Retinal pigment epithelial cell (primary cell): ENCODE measurements around the gene FPGS.

Experiments
- DNase-seq: peaks from one replicate; pipeline ENCODE4 v3.0.0-alpha.2; 2010; ENCODE audit warnings: low read depth
- H3K4me3 ChIP-seq: 2 replicates; pipeline ENCODE4 v1.5.1; 2011; ENCODE audit warnings: mild to moderate bottlenecking, low read length, control low read depth, moderate library complexity
- TF ChIP-seq, protein P1 (sequence below): conservative IDR thresholded peaks from 2 replicates; pipeline ENCODE4 v1.5.1; 2011; ENCODE audit warnings: low read depth, low read length, control low read depth, inconsistent platforms

FPGS gene

DNA sequence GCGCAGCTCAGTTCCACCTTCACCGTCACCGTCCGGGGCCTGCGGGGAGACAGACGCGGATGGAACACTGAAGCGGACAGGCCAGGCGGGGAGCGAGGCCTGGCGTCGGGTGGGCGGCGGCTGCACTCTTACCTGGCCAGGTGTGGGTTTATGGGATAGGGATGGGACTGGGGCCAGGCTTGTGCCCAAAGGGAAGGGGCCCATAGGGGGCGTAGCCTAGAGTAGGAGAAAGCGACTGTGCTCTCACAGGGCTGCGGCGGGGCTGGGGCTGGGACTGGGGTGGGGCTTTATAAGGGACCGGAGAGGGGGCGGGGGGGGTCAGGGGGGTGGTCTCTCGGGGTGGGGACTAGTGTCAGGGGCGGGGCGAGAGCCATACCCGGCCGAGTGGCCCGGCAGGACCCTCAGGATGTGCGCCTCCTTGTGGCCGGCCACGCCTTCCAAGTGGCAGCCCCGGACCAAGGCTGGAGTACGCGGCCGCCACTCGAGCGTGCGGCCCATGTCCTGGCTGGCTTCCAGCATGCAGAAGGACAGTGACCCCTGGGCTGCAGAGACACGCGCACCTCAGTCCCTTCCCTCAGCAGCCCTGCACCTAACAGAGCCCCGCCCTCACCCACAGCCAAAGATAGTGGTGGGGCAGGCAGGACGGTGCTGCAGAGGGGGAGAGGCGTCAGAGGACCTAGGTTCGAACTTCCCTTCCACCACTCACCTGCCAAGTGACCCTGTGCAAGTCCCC, 22.8 kb downstream of the FPGS start:
- TF ChIP-seq, protein P1, sequence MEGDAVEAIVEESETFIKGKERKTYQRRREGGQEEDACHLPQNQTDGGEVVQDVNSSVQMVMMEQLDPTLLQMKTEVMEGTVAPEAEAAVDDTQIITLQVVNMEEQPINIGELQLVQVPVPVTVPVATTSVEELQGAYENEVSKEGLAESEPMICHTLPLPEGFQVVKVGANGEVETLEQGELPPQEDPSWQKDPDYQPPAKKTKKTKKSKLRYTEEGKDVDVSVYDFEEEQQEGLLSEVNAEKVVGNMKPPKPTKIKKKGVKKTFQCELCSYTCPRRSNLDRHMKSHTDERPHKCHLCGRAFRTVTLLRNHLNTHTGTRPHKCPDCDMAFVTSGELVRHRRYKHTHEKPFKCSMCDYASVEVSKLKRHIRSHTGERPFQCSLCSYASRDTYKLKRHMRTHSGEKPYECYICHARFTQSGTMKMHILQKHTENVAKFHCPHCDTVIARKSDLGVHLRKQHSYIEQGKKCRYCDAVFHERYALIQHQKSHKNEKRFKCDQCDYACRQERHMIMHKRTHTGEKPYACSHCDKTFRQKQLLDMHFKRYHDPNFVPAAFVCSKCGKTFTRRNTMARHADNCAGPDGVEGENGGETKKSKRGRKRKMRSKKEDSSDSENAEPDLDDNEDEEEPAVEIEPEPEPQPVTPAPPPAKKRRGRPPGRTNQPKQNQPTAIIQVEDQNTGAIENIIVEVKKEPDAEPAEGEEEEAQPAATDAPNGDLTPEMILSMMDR, result peak; percentile 57
- no peak for DNase-seq
- H3K4me3 ChIP-seq, result no peak overlapping the region

DNA sequence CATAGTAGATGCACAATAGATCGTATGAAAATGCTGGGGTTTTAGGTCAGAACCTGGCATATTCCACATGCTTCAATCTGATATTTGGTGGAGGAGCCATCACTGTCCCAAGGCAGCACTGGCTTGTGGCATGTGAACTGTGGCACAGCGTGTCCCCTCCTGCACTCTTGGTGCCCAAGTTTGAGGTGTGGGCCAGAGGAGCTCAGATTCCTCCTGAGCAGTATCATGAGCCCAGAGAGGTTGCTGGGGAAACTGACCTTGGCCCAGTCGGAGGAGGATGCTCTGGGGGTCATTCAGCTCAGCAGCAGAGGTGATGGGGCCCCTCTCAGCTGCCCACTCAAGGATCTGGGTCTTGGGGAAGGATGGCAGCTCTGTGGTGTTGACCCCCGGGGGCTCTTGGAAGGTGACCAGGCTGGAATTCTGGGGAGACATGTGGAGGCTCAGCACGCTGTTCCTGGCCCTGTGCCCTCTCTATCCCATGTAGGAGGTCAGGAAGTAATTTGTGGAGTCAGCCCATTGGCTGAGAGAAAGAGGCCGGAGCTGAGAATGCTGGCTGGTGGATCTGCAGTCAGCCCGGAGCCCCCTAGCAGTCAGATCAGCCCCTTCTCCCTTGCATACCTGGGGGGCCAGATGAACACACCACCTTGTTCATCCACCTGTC, 23.7 kb downstream of the FPGS start:
- DNase-seq, result no peak
- no peak overlapping the region for H3K4me3 ChIP-seq
- TF ChIP-seq, protein P1, result no peak

DNA sequence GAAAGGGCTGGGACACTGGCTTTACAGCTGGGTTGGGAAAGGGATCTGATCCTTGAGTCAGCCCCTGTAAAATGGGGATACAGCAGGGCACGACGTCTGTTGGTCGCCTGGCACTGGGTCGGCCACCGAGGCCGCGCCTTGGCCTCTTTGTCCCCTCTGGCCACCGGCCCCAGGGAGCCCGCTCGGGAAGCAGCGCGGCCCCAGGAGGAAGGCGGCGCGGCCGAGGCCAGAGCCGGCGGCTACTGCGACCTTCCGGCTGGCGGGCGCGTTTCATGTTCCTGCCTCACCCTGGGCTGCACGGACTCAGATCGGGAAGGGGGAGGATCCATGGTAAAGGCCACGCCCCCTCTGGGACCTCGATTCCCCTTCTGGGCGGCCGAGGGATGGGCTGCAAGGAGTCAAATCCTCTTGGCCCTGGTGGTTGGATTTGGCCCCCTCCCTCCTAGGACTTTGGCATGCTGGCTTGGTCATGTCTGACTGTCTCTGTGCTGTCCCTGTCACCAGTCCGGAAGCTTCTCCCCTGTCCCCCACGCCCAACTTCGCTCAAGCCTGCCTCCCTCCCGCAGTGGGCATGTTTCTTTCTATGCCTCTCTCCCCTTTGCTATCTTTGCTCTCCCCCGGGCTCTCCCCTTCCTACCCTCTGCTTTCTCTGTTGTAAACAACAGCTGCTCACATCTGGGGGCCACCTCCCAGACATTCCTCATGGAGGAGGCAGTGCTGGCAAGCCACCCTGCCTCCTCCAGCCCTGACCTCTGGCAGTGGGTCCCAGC, 25.8 kb downstream of the FPGS start:
- DNase-seq, result no peak
- TF ChIP-seq, protein P1, result peak; percentile 3
- H3K4me3 ChIP-seq, result peak overlapping the region; percentile 29

DNA sequence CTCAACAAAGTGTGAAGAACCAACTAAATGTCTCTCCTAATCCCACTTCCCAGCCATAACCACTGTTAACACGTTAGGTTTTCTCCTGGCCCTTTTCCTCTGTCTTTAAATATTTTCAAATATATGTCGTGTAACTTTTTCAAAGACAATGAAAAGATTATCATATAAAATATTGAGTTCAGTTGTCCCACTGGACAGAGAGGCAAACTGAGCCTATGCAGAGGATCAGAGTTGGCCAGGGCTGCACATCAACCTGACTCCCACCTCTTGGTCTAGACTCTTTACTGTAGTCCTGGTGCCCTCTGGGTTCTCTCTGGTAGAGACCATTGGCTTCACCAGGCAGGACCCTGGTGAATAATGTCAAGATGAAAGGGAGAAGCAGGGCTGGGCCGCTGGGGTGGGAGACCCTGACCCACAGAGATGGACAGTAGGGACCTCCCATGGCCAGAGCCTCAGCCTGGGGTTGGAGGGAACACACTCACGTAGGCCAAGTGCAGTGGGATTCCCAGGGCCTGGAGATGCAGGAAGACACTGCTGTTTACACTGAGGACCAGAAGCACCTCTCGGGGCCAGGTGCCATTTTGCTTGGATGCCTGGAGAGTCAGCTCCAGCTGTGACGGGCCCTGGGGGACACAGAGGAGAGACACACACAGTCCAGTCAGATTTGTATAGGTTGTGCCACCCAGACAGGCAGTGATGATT, 26.7 kb downstream of the FPGS start:
- TF ChIP-seq, protein P1, result no peak
- H3K4me3 ChIP-seq, result no peak overlapping the region
- no peak for DNase-seq

DNA sequence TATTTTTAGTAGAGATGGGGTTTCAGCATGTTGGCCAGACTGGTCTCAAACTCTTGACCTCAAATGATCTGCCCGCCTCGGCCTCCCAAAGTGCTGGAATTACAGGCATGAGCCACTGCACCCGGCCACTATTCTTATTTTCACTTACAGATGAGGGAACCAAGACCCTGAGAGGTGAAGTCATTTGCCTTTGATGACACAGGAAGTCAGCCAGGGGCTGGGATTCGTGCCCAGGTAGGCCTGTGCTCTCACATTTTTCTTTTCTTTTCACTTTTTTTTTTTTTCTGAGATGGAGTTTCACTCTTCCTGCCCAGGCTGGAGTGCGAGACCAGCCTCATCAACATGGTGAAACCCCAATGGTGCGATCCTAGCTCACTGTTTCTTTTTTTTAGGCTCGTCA, 29.6 kb downstream of the FPGS start:
- TF ChIP-seq, protein P1, result no peak
- DNase-seq, result no peak
- H3K4me3 ChIP-seq, result no peak overlapping the region

DNA sequence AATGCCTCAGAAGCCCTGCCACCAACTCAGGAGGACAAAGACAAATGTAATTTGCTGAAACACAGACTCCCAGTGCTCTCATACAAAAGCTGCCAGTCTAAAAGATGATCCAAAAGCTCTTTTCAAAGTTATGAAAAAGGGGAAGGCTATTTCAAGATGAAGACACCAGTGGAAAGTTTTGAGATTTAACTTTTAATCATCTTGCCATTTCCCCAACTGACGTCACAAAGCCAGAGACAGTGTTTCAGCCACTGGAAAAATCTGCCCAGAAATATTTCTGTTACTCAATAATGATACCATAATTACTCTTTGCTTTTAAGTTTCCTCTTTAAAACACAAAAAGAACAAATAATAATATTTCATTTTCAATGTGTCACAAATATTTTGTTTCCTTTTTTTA, 30.9 kb downstream of the FPGS start:
- TF ChIP-seq, protein P1, result no peak
- DNase-seq, result no peak
- no peak overlapping the region for H3K4me3 ChIP-seq
